ENCODE measurements around the gene DTX4. TPM values are rescaled to one million over a fixed set of nuclear protein-coding genes. Genes with fewer than 3 reads are reported as not detected.

DTX4 gene
- total RNA-seq, 1 donor from 2014 or later, result 9.9 TPM

- H3K4me1 ChIP-seq (ENCODE audit: control insufficient read depth in 3 of 3, insufficient read depth in 3 of 3, low read length in 3 of 3), result peaks cover 4 to 10% (median 9%) of the 10 kb centered on the region in 3 donors
- no peak overlapping the region for H3K9ac ChIP-seq (ENCODE audit: low read depth in 1 of 3, low read length in 3 of 3)
Observed at GRCh38 chr11:59188954-59189353, 17.0 kb downstream of the DTX4 start.

GRCh38 chr11:59189986-59190385 lies 18.1 kb downstream of the DTX4 start:
- Histone ChIP-seq H3K36me3 (ENCODE audit: control insufficient read depth in 3 of 3, insufficient read depth in 3 of 3, low read length in 3 of 3) (no peaks in the 10 kb centered on the region), H3K9ac (ENCODE audit: low read depth in 1 of 3, low read length in 3 of 3) (no peak overlapping the region)

More at GRCh38 chr11:59188954-59189353, 17.0 kb downstream of the DTX4 start:
- peaks cover 0 to 14% (median 5%) of the 10 kb centered on the region in 3 donors for H3K27me3 ChIP-seq (ENCODE audit: control insufficient read depth in 3 of 3, insufficient read depth in 3 of 3, low read length in 3 of 3)
- H3K27ac ChIP-seq (ENCODE audit: low read depth, low read length), result no peak overlapping the region
- no peak overlapping the region for H3K4me3 ChIP-seq (ENCODE audit: low read length in 3 of 3)
- no peaks in the 10 kb centered on the region for H3K9me3 ChIP-seq (ENCODE audit: control insufficient read depth in 3 of 3, low read length in 3 of 3)
- no peaks in the 10 kb centered on the region for H3K36me3 ChIP-seq (ENCODE audit: control insufficient read depth in 3 of 3, insufficient read depth in 3 of 3, low read length in 3 of 3)

GRCh38 chr11:59191095-59191494 lies 19.2 kb downstream of the DTX4 start:
- H3K9ac ChIP-seq (ENCODE audit: low read depth in 1 of 3, low read length in 3 of 3), result no peak overlapping the region
- H3K27me3 ChIP-seq (ENCODE audit: control insufficient read depth in 3 of 3, insufficient read depth in 3 of 3, low read length in 3 of 3), result peaks cover 0 to 12% (median 5%) of the 10 kb centered on the region in 3 donors
- H3K4me3 ChIP-seq (ENCODE audit: low read length in 3 of 3), result no peak overlapping the region
- H3K27ac ChIP-seq (ENCODE audit: low read depth, low read length), result no peak overlapping the region
- no peaks in the 10 kb centered on the region for H3K36me3 ChIP-seq (ENCODE audit: control insufficient read depth in 3 of 3, insufficient read depth in 3 of 3, low read length in 3 of 3)
- H3K9me3 ChIP-seq (ENCODE audit: control insufficient read depth in 3 of 3, low read length in 3 of 3), result no peaks in the 10 kb centered on the region
- H3K4me1 ChIP-seq (ENCODE audit: control insufficient read depth in 3 of 3, insufficient read depth in 3 of 3, low read length in 3 of 3), result peaks cover 3 to 9% (median 4%) of the 10 kb centered on the region in 3 donors

More at GRCh38 chr11:59189986-59190385, 18.1 kb downstream of the DTX4 start:
- peaks cover 4 to 9% (median 8%) of the 10 kb centered on the region in 3 donors for H3K4me1 ChIP-seq (ENCODE audit: control insufficient read depth in 3 of 3, insufficient read depth in 3 of 3, low read length in 3 of 3)
- no peaks in the 10 kb centered on the region for H3K9me3 ChIP-seq (ENCODE audit: control insufficient read depth in 3 of 3, low read length in 3 of 3)
- no peak overlapping the region for H3K27ac ChIP-seq (ENCODE audit: low read depth, low read length)
- H3K4me3 ChIP-seq (ENCODE audit: low read length in 3 of 3), result no peak overlapping the region
- H3K27me3 ChIP-seq (ENCODE audit: control insufficient read depth in 3 of 3, insufficient read depth in 3 of 3, low read length in 3 of 3), result peaks cover 0 to 12% (median 5%) of the 10 kb centered on the region in 3 donors

GRCh38 chr11:59191890-59192289 lies 20.0 kb downstream of the DTX4 start:
- H3K27me3 ChIP-seq (ENCODE audit: control insufficient read depth in 3 of 3, insufficient read depth in 3 of 3, low read length in 3 of 3), result peaks cover 0 to 9% (median 5%) of the 10 kb centered on the region in 3 donors
- H3K9ac ChIP-seq (ENCODE audit: low read depth in 1 of 3, low read length in 3 of 3), result no peak overlapping the region
- H3K4me3 ChIP-seq (ENCODE audit: low read length in 3 of 3), result no peak overlapping the region
- H3K9me3 ChIP-seq (ENCODE audit: control insufficient read depth in 3 of 3, low read length in 3 of 3), result no peaks in the 10 kb centered on the region
- no peaks in the 10 kb centered on the region for H3K36me3 ChIP-seq (ENCODE audit: control insufficient read depth in 3 of 3, insufficient read depth in 3 of 3, low read length in 3 of 3)
- H3K4me1 ChIP-seq (ENCODE audit: control insufficient read depth in 3 of 3, insufficient read depth in 3 of 3, low read length in 3 of 3), result peaks cover 3 to 6% (median 3%) of the 10 kb centered on the region in 3 donors
- no peak overlapping the region for H3K27ac ChIP-seq (ENCODE audit: low read depth, low read length)

GRCh38 chr11:59192446-59193020 lies 20.6 kb downstream of the DTX4 start:
- H3K9me3 ChIP-seq (ENCODE audit: control insufficient read depth in 3 of 3, low read length in 3 of 3), result no peaks in the 10 kb centered on the region
- H3K36me3 ChIP-seq (ENCODE audit: control insufficient read depth in 3 of 3, insufficient read depth in 3 of 3, low read length in 3 of 3), result no peaks in the 10 kb centered on the region
- H3K4me1 ChIP-seq (ENCODE audit: control insufficient read depth in 3 of 3, insufficient read depth in 3 of 3, low read length in 3 of 3), result peaks cover 0 to 4% (median 3%) of the 10 kb centered on the region in 3 donors
- no peak overlapping the region for H3K4me3 ChIP-seq (ENCODE audit: low read length in 3 of 3)
- H3K9ac ChIP-seq (ENCODE audit: low read depth in 1 of 3, low read length in 3 of 3), result no peak overlapping the region
- peaks cover 0 to 3% (median under 1%) of the 10 kb centered on the region in 3 donors for H3K27me3 ChIP-seq (ENCODE audit: control insufficient read depth in 3 of 3, insufficient read depth in 3 of 3, low read length in 3 of 3)
- no peak overlapping the region for H3K27ac ChIP-seq (ENCODE audit: low read depth, low read length)

GRCh38 chr11:59193587-59194130 lies 21.7 kb downstream of the DTX4 start:
- no peaks in the 10 kb centered on the region for H3K9me3 ChIP-seq (ENCODE audit: control insufficient read depth in 3 of 3, low read length in 3 of 3)
- H3K27ac ChIP-seq (ENCODE audit: low read depth, low read length), result no peak overlapping the region
- no peak overlapping the region for H3K4me3 ChIP-seq (ENCODE audit: low read length in 3 of 3)
- H3K27me3 ChIP-seq (ENCODE audit: control insufficient read depth in 3 of 3, insufficient read depth in 3 of 3, low read length in 3 of 3), result no peaks in the 10 kb centered on the region
- H3K4me1 ChIP-seq (ENCODE audit: control insufficient read depth in 3 of 3, insufficient read depth in 3 of 3, low read length in 3 of 3), result peaks cover 5 to 9% (median 7%) of the 10 kb centered on the region in 3 donors
- no peak overlapping the region for H3K9ac ChIP-seq (ENCODE audit: low read depth in 1 of 3, low read length in 3 of 3)
- H3K36me3 ChIP-seq (ENCODE audit: control insufficient read depth in 3 of 3, insufficient read depth in 3 of 3, low read length in 3 of 3), result no peaks in the 10 kb centered on the region

- Histone ChIP-seq H3K4me1 (ENCODE audit: control insufficient read depth in 3 of 3, insufficient read depth in 3 of 3, low read length in 3 of 3) (peaks cover 5 to 7% (median 5%) of the 10 kb centered on the region in 3 donors), H3K9me3 (ENCODE audit: control insufficient read depth in 3 of 3, low read length in 3 of 3) (no peaks in the 10 kb centered on the region), H3K27ac (ENCODE audit: low read depth, low read length) (no peak overlapping the region), H3K27me3 (ENCODE audit: control insufficient read depth in 3 of 3, insufficient read depth in 3 of 3, low read length in 3 of 3) (no peaks in the 10 kb centered on the region), H3K9ac (ENCODE audit: low read depth in 1 of 3, low read length in 3 of 3) (no peak overlapping the region), H3K36me3 (ENCODE audit: control insufficient read depth in 3 of 3, insufficient read depth in 3 of 3, low read length in 3 of 3) (no peaks in the 10 kb centered on the region), H3K4me3 (ENCODE audit: low read length in 3 of 3) (no peak overlapping the region)
Observed at GRCh38 chr11:59195586-59195985, 23.7 kb downstream of the DTX4 start.

GRCh38 chr11:59196777-59197176 lies 24.8 kb downstream of the DTX4 start:
- Histone ChIP-seq H3K27ac (ENCODE audit: low read depth, low read length) (no peak overlapping the region), H3K27me3 (ENCODE audit: control insufficient read depth in 3 of 3, insufficient read depth in 3 of 3, low read length in 3 of 3) (no peaks in the 10 kb centered on the region), H3K4me3 (ENCODE audit: low read length in 3 of 3) (no peak overlapping the region), H3K36me3 (ENCODE audit: control insufficient read depth in 3 of 3, insufficient read depth in 3 of 3, low read length in 3 of 3) (peaks cover 0 to 3% (median 0%) of the 10 kb centered on the region in 3 donors), H3K9ac (ENCODE audit: low read depth in 1 of 3, low read length in 3 of 3) (no peak overlapping the region), H3K9me3 (ENCODE audit: control insufficient read depth in 3 of 3, low read length in 3 of 3) (no peaks in the 10 kb centered on the region), H3K4me1 (ENCODE audit: control insufficient read depth in 3 of 3, insufficient read depth in 3 of 3, low read length in 3 of 3) (peaks cover 5 to 7% (median 5%) of the 10 kb centered on the region in 3 donors)

GRCh38 chr11:59197991-59198390 lies 26.1 kb downstream of the DTX4 start:
- no peak overlapping the region for H3K27ac ChIP-seq (ENCODE audit: low read depth, low read length)
- H3K4me3 ChIP-seq (ENCODE audit: low read length in 3 of 3), result no peak overlapping the region
- H3K9ac ChIP-seq (ENCODE audit: low read depth in 1 of 3, low read length in 3 of 3), result peak overlapping the region in 1 of 3 donors; percentile 14
- no peaks in the 10 kb centered on the region for H3K9me3 ChIP-seq (ENCODE audit: control insufficient read depth in 3 of 3, low read length in 3 of 3)
- H3K4me1 ChIP-seq (ENCODE audit: control insufficient read depth in 3 of 3, insufficient read depth in 3 of 3, low read length in 3 of 3), result peaks cover 5 to 7% (median 5%) of the 10 kb centered on the region in 3 donors
- H3K27me3 ChIP-seq (ENCODE audit: control insufficient read depth in 3 of 3, insufficient read depth in 3 of 3, low read length in 3 of 3), result no peaks in the 10 kb centered on the region
- H3K36me3 ChIP-seq (ENCODE audit: control insufficient read depth in 3 of 3, insufficient read depth in 3 of 3, low read length in 3 of 3), result peaks cover 0 to 3% (median 0%) of the 10 kb centered on the region in 3 donors

GRCh38 chr11:59198726-59199125 lies 26.8 kb downstream of the DTX4 start:
- Histone ChIP-seq H3K9me3 (ENCODE audit: control insufficient read depth in 3 of 3, low read length in 3 of 3) (no peaks in the 10 kb centered on the region), H3K4me3 (ENCODE audit: low read length in 3 of 3) (no peak overlapping the region), H3K27me3 (ENCODE audit: control insufficient read depth in 3 of 3, insufficient read depth in 3 of 3, low read length in 3 of 3) (no peaks in the 10 kb centered on the region), H3K36me3 (ENCODE audit: control insufficient read depth in 3 of 3, insufficient read depth in 3 of 3, low read length in 3 of 3) (peaks cover 0 to 3% (median 0%) of the 10 kb centered on the region in 3 donors), H3K4me1 (ENCODE audit: control insufficient read depth in 3 of 3, insufficient read depth in 3 of 3, low read length in 3 of 3) (peaks cover 5 to 7% (median 5%) of the 10 kb centered on the region in 3 donors), H3K9ac (ENCODE audit: low read depth in 1 of 3, low read length in 3 of 3) (no peak overlapping the region), H3K27ac (ENCODE audit: low read depth, low read length) (no peak overlapping the region)
